Urothelium cell line (cell line): ENCODE measurements around the gene ACTN1.
A peak's percentile ranks its signal among the peaks of the same experiment; 100 is the strongest.
"Not testable (repeated sequence)": the region's sequence is repeated elsewhere in the genome, so short reads cannot be mapped to it uniquely, and the experiment has no call there.

Experiments
- DNase-seq: peaks from one replicate; pipeline ENCODE4 v3.0.0; 2011; ENCODE audit warnings: low spot score, mixed read lengths
- FAIRE-seq: peaks from 2 replicates; lab custom pipeline; 2011; peaks lifted over from hg19 to GRCh38; lab: Jason Lieb, UNC

The ACTN1 gene

GRCh38 chr14:68979021-68979721 is at the start of gene ACTN1:
TSS of gene ACTN1 (minus strand) at chr14:68979302. CDS start at chr14:68979056, 246 bp downstream.
- FAIRE-seq: peak; percentile 90
- peak; percentile 100 for DNase-seq

GRCh38 chr14:69027242-69027913 is 48.3 kb upstream of the ACTN1 start:
- DNase-seq (no peak), FAIRE-seq (peak; percentile 32)

GRCh38 chr14:69023035-69023434 is 43.9 kb upstream of the ACTN1 start:
- DNase-seq (no peak), FAIRE-seq (no peak)

- FAIRE-seq, DNase-seq: not testable (repeated sequence)
Observed at GRCh38 chr14:69022093-69022492, 43.0 kb upstream of the ACTN1 start.

- FAIRE-seq (no peak), DNase-seq (no peak)
Observed at GRCh38 chr14:69017706-69018105, 38.6 kb upstream of the ACTN1 start.

- no peak for DNase-seq
- FAIRE-seq: peak; percentile 98
Observed at GRCh38 chr14:69014829-69015259, 35.7 kb upstream of the ACTN1 start.

- FAIRE-seq (peak; percentile 88), DNase-seq (no peak)
Observed at GRCh38 chr14:69013943-69014782, 35.1 kb upstream of the ACTN1 start.

GRCh38 chr14:69012256-69012953 is 33.3 kb upstream of the ACTN1 start:
- no peak for DNase-seq

GRCh38 chr14:69010648-69011047 is 31.5 kb upstream of the ACTN1 start:
- DNase-seq (no peak), FAIRE-seq (no peak)

More at GRCh38 chr14:69012256-69012953, 33.3 kb upstream of the ACTN1 start:
- peak; percentile 35 for FAIRE-seq

- no peak for DNase-seq
- FAIRE-seq: no peak
Observed at GRCh38 chr14:69008421-69008884, 29.4 kb upstream of the ACTN1 start.

GRCh38 chr14:69006346-69006745 is 27.2 kb upstream of the ACTN1 start:
- no peak for DNase-seq
- FAIRE-seq: peak; percentile 32

GRCh38 chr14:69005432-69006148 is 26.5 kb upstream of the ACTN1 start:
- peak; percentile 99 for DNase-seq
- peak; percentile 99 for FAIRE-seq

- peak; percentile 97 for FAIRE-seq
- DNase-seq: peak; percentile 62
Observed at GRCh38 chr14:69004731-69005431, 25.8 kb upstream of the ACTN1 start.

- no peak for FAIRE-seq
- no peak for DNase-seq
Observed at GRCh38 chr14:69003626-69004025, 24.5 kb upstream of the ACTN1 start.

GRCh38 chr14:69002069-69002468 is 23.0 kb upstream of the ACTN1 start:
- FAIRE-seq: peak; percentile 62
- DNase-seq: no peak

GRCh38 chr14:69001375-69001774 is 22.3 kb upstream of the ACTN1 start:
- DNase-seq (no peak), FAIRE-seq (peak; percentile 88)

GRCh38 chr14:68998062-68998461 is 19.0 kb upstream of the ACTN1 start:
- FAIRE-seq: no peak
- no peak for DNase-seq

GRCh38 chr14:68995731-68996130 is 16.6 kb upstream of the ACTN1 start:
- FAIRE-seq: no peak
- DNase-seq: no peak

- peak; percentile 94 for FAIRE-seq
- DNase-seq: no peak
Observed at GRCh38 chr14:68994056-68994455, 15.0 kb upstream of the ACTN1 start.
